Cardiac muscle cell (in vitro differentiated cells and primary cell): ENCODE results near the gene NCS1. TPM values are rescaled to one million over a fixed set of nuclear protein-coding genes. Genes with fewer than 3 reads are reported as not detected.
A peak's percentile ranks its signal among the peaks of the same experiment; 100 is the strongest.

Experiments used
- DNase-seq, 2 donors: peaks; one replicate each; pipeline versions ENCODE4 v3.0.0 to v3.0.0-alpha.2; 2010 to 2017; ENCODE audit warnings: low read depth in 1 of 2, low spot score in 1 of 2
- H3K27ac ChIP-seq: fragments of 200-600 bp; sonication (generic); 2 replicates; pipeline ENCODE4 v1.5.1; 2016
- H3K27me3 ChIP-seq: fragments of 200-600 bp; sonication (generic); 2 replicates; pipeline ENCODE4 v1.6.0; 2016; ENCODE audit warnings: control low read depth
- H3K36me3 ChIP-seq: fragments of 200-600 bp; sonication (generic); 2 replicates; pipeline ENCODE4 v1.5.1; 2016; ENCODE audit warnings: control low read depth
- H3K4me1 ChIP-seq: fragments of 200-600 bp; sonication (generic); 2 replicates; pipeline ENCODE4 v1.8.1; 2017; ENCODE audit warnings: low read depth, mild to moderate bottlenecking, mixed run types
- H3K4me3 ChIP-seq: fragments of 200-600 bp; sonication (generic); 2 replicates; pipeline ENCODE4 v1.5.1; 2016; ENCODE audit warnings: mild to moderate bottlenecking
- H3K9me3 ChIP-seq: fragments of 200-600 bp; sonication (generic); 2 replicates; pipeline ENCODE4 v1.5.1; 2017; ENCODE audit warnings: low read depth, mild to moderate bottlenecking, control low read depth
- CTCF ChIP-seq: IDR thresholded peaks from 2 replicates; pipeline ENCODE4 v1.5.1; 2012; ENCODE audit warnings: low read depth, mild to moderate bottlenecking, low read length
- polyA plus RNA-seq: library from polyadenylated mRNA; unstranded; fragments of >200 nt; fragmentation: Nextera tagmentation; extraction: Ambion mirVana; gene quantifications from 2 replicates; pipeline ENCODE4 v1.2.1, GENCODE V29; 2016
- total RNA-seq: library from RNA; depleted of rRNA; stranded (reverse); fragments of >200 nt; gene quantifications from 2 replicates; pipeline ENCODE4 v1.2.3, GENCODE V29; 2016

NCS1 gene
- total and polyA plus RNA-seq, 2 experiments from 2014 or later = 48.3 to 55.7 TPM

DNA sequence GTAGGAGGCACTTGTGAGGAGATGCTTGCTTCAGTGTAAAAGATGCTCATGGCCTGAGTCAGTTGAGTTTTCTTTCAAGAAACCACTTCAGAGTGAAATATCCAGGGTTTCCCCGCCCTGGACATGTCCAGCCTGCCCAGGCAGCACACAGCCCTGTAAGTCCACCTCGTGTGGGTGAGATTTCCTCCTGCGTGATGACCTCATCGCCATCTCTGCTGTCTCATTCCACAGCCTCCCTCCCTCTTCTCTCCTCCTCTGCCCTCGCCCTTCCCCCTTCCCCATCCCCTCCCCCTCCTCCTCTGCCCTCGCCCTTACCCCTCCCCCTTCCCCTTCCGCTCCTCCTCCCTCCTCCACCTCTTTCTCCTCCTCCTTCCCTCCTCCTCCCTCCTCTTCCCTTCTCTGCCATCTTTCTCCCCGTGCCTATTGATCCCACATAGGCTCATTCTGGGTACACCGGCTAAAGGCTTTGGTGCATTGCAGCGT, 34.0 kb upstream of the NCS1 start:
- H3K27me3 ChIP-seq = no peaks in the 10 kb centered on the region
- DNase-seq = peak in 1 of 2 donors; percentile 93
- no peak for TF ChIP-seq CTCF
- peak overlapping the region; percentile 86 for H3K27ac ChIP-seq
- peaks cover 39% of the 10 kb centered on the region for H3K4me1 ChIP-seq
- no peaks in the 10 kb centered on the region for H3K36me3 ChIP-seq
- no peaks in the 10 kb centered on the region for H3K9me3 ChIP-seq
- no peak overlapping the region for H3K4me3 ChIP-seq

DNA sequence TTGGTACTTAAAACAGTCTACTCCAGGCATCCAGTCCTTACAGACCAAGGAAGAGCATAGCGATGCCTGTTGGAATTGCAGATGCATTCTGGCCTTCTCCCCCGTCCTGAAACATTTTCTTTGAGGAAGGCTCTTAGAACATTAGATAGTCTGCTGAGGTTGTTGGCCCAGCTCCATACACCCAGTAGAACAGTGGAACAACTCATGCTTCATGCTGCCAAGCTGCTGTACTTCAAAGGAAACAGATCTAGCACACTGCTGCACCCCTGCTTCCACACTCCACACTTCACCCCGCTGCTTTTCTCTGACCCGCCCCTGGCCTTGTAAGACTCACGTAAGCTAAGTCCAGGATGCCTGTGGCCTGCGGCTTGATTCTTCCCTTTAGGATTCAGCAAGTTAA, 33.4 kb upstream of the NCS1 start:
- H3K4me1 ChIP-seq = peaks cover 42% of the 10 kb centered on the region
- peak; percentile 1 for TF ChIP-seq CTCF
- H3K4me3 ChIP-seq = no peak overlapping the region
- H3K9me3 ChIP-seq = no peaks in the 10 kb centered on the region
- H3K27ac ChIP-seq = peak overlapping the region; percentile 86
- DNase-seq = peak; percentile 44 to 98
- no peaks in the 10 kb centered on the region for H3K36me3 ChIP-seq
- H3K27me3 ChIP-seq = no peaks in the 10 kb centered on the region

GRCh38 chr9:130139251-130139650, 33.0 kb upstream of the NCS1 start:
- Histone ChIP-seq H3K9me3 (no peaks in the 10 kb centered on the region), H3K4me3 (no peak overlapping the region), H3K4me1 (peaks cover 42% of the 10 kb centered on the region), H3K27me3 (no peaks in the 10 kb centered on the region), H3K36me3 (no peaks in the 10 kb centered on the region), H3K27ac (peak overlapping the region; percentile 86)
- DNase-seq = peak; percentile 29 to 42
- TF ChIP-seq CTCF = no peak

DNA sequence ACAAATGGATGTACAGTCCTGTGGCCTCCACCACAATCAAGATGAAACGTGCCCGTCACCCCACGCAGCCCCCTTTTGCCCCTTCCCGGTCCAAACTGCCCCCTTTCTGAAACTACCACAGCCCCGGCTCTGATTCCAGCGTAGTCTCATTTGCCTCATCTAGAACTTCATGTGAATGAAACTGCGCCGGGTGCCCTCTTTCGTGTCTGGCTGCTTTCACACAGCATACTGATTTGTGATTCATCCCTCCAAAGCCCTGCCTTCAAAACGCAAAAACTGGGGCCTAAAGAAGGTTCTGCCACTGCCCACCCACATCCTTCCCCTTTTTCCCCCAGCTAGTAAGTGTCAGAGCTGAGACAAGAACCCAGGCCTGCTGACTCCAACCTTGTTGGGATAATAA, 31.5 kb upstream of the NCS1 start:
- H3K4me3 ChIP-seq = no peak overlapping the region
- H3K4me1 ChIP-seq = peaks cover 45% of the 10 kb centered on the region
- no peaks in the 10 kb centered on the region for H3K36me3 ChIP-seq
- no peaks in the 10 kb centered on the region for H3K9me3 ChIP-seq
- no peak for TF ChIP-seq CTCF
- no peak for DNase-seq
- no peaks in the 10 kb centered on the region for H3K27me3 ChIP-seq
- no peak overlapping the region for H3K27ac ChIP-seq

DNA sequence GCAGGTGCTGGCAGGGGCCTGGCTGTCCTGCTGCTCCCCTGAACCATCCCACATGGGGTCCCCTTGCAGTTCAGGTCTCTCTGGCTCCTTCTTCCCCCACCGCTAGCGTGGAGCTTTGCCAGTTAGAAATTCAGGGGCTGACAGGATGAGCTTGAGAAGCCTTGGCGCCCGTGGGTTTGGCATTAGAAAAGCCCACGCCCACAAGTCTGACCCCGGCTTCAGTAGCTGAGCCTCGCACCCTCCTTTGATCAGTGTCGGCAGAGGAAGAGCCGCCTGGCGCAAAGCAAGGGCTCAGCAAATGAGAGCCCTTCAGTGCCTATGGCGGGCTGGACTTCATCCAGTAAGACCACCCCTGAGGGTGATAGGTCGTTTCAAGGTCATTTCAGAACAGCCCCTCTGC, 30.1 kb upstream of the NCS1 start:
- TF ChIP-seq CTCF = no peak
- H3K27ac ChIP-seq = no peak overlapping the region
- H3K27me3 ChIP-seq = no peaks in the 10 kb centered on the region
- no peaks in the 10 kb centered on the region for H3K36me3 ChIP-seq
- peaks cover 45% of the 10 kb centered on the region for H3K4me1 ChIP-seq
- H3K4me3 ChIP-seq = no peak overlapping the region
- no peaks in the 10 kb centered on the region for H3K9me3 ChIP-seq
- DNase-seq = no peak

- H3K27ac ChIP-seq = no peak overlapping the region
- no peak for TF ChIP-seq CTCF
- no peak for DNase-seq
Observed at GRCh38 chr9:130142641-130143040, 29.6 kb upstream of the NCS1 start.

More at GRCh38 chr9:130142641-130143040, 29.6 kb upstream of the NCS1 start:
- Histone ChIP-seq H3K36me3 (no peaks in the 10 kb centered on the region), H3K27me3 (no peaks in the 10 kb centered on the region), H3K4me1 (peaks cover 40% of the 10 kb centered on the region), H3K9me3 (no peaks in the 10 kb centered on the region), H3K4me3 (no peak overlapping the region)
